HEK293 (cell line): ENCODE results near the gene ABHD14A.

Source experiments
- CTCF ChIA-PET: fragments of 350-600 bp; formaldehyde crosslinking; extraction: SDS; loops from one replicate; lab custom pipeline; 2021; ENCODE audit warnings: antibody characterized with exemption; lab: Yijun Ruan, JAX
- POLR2A ChIA-PET: fragments of 300-600 bp; formaldehyde crosslinking; extraction: SDS; loops from one replicate; lab custom pipeline; 2020; ENCODE audit warnings: antibody characterized with exemption, inconsistent platforms; lab: Yijun Ruan, JAX
- H3K27ac ChIP-seq: fragments of 200-500 bp; sonication (Bioruptor generic); 2 replicates; pipeline ENCODE4 v1.5.1; 2014; ENCODE audit warnings: low read depth, low read length, control low read depth, inconsistent platforms; ENCODE audit errors: extremely low read depth
- H3K36me3 ChIP-seq, 2 experiments: fragments of 200-500 bp in 1 of 2; sonication (Bioruptor generic) in 1 of 2; 1 replicate in 1 of 2; 2 replicates in 1 of 2; pipeline ENCODE4 v1.5.1; 2014 to 2017; ENCODE audit warnings: inconsistent platforms in 2 of 2, low read length in 2 of 2; ENCODE audit not compliant: control insufficient read depth in 2 of 2, insufficient read depth in 1 of 2
- H3K4me1 ChIP-seq: fragments of 200-500 bp; sonication (Bioruptor generic); 2 replicates; pipeline ENCODE4 v1.5.1; 2014; ENCODE audit warnings: mild to moderate bottlenecking, low read length, inconsistent platforms; ENCODE audit not compliant: control insufficient read depth, insufficient read depth
- H3K4me3 ChIP-seq: 2 replicates; pipeline ENCODE4 v1.5.1; 2011; ENCODE audit warnings: low read depth, mild to moderate bottlenecking, control low read depth, low read length, moderate library complexity
- H3K9me3 ChIP-seq: fragments of 200-500 bp; sonication (Bioruptor generic); 2 replicates; pipeline ENCODE4 v1.5.1; 2014; ENCODE audit warnings: low read depth, low read length, inconsistent platforms; ENCODE audit not compliant: control insufficient read depth, insufficient read depth
- GFI1B ChIP-seq: fragments of 450-650 bp; formaldehyde crosslinking; IDR thresholded peaks from 2 replicates; pipeline ENCODE4 v1.5.1; 2016; ENCODE audit warnings: missing biosample characterization, missing genetic modification characterization
- PRDM4 ChIP-seq: fragments of 450-650 bp; formaldehyde crosslinking; IDR thresholded peaks from 2 replicates; pipeline ENCODE4 v1.5.1; 2017; ENCODE audit warnings: missing biosample characterization, missing genetic modification characterization
- RBAK ChIP-seq: fragments of 450-650 bp; formaldehyde crosslinking; IDR thresholded peaks from 2 replicates; pipeline ENCODE4 v1.5.1; 2016; ENCODE audit warnings: missing biosample characterization, missing genetic modification characterization
- ZBTB21 ChIP-seq: fragments of 450-650 bp; formaldehyde crosslinking; IDR thresholded peaks from 2 replicates; pipeline ENCODE4 v1.5.1; 2017; ENCODE audit warnings: missing biosample characterization, missing genetic modification characterization
- ZIC2 ChIP-seq: fragments of 450-650 bp; formaldehyde crosslinking; IDR thresholded peaks from 2 replicates; pipeline ENCODE4 v1.5.1; 2016; ENCODE audit warnings: missing biosample characterization, missing genetic modification characterization
- ZNF132 ChIP-seq: fragments of 450-650 bp; formaldehyde crosslinking; IDR thresholded peaks from 2 replicates; pipeline ENCODE4 v1.5.1; 2017; ENCODE audit warnings: missing biosample characterization, missing genetic modification characterization, borderline replicate concordance
- ZNF146 ChIP-seq: fragments of 450-650 bp; formaldehyde crosslinking; IDR thresholded peaks from 2 replicates; pipeline ENCODE4 v1.5.1; 2016; ENCODE audit warnings: missing biosample characterization, missing genetic modification characterization
- ZNF148 ChIP-seq: fragments of 450-650 bp; formaldehyde crosslinking; IDR thresholded peaks from 2 replicates; pipeline ENCODE4 v1.5.0; 2017; ENCODE audit warnings: missing biosample characterization, missing genetic modification characterization, borderline replicate concordance
- ZNF335 ChIP-seq: fragments of 450-650 bp; formaldehyde crosslinking; conservative IDR thresholded peaks from 2 replicates; pipeline ENCODE4 v1.5.1; 2016; ENCODE audit warnings: missing biosample characterization, missing genetic modification characterization
- ZNF37A ChIP-seq: fragments of 450-650 bp; IDR thresholded peaks from 2 replicates; pipeline ENCODE4 v1.5.1; 2018; ENCODE audit warnings: missing biosample characterization, missing genetic modification characterization
- ZNF423 ChIP-seq: fragments of 450-650 bp; formaldehyde crosslinking; IDR thresholded peaks from 2 replicates; pipeline ENCODE4 v1.5.1; 2016; ENCODE audit warnings: missing biosample characterization, missing genetic modification characterization
- ZNF544 ChIP-seq: fragments of 450-650 bp; formaldehyde crosslinking; IDR thresholded peaks from 2 replicates; pipeline ENCODE4 v1.5.0; 2017; ENCODE audit warnings: missing biosample characterization, missing genetic modification characterization
- ZNF548 ChIP-seq: fragments of 450-650 bp; formaldehyde crosslinking; IDR thresholded peaks from 2 replicates; pipeline ENCODE4 v1.5.1; 2016; ENCODE audit warnings: missing biosample characterization, missing genetic modification characterization
- ZNF654 ChIP-seq: fragments of 450-650 bp; formaldehyde crosslinking; IDR thresholded peaks from 2 replicates; pipeline ENCODE4 v1.5.1; 2016; ENCODE audit warnings: low read depth, missing biosample characterization, missing genetic modification characterization
- ZNF677 ChIP-seq: fragments of 450-650 bp; IDR thresholded peaks from 2 replicates; pipeline ENCODE4 v1.5.0; 2018; ENCODE audit warnings: missing biosample characterization, mild to moderate bottlenecking, missing genetic modification characterization, moderate library complexity
- ZNF843 ChIP-seq: fragments of 450-650 bp; formaldehyde crosslinking; IDR thresholded peaks from 2 replicates; pipeline ENCODE4 v1.5.1; 2016; ENCODE audit warnings: missing biosample characterization, missing genetic modification characterization
- TF ChIP-seq, protein P1 (sequence below): fragments of 450-650 bp; formaldehyde crosslinking; IDR thresholded peaks from 2 replicates; pipeline ENCODE4 v1.5.1; 2017; ENCODE audit warnings: missing biosample characterization, missing genetic modification characterization
- TF ChIP-seq, protein P2 (sequence below): fragments of 450-650 bp; formaldehyde crosslinking; IDR thresholded peaks from 2 replicates; pipeline ENCODE4 v1.5.1; 2016; ENCODE audit warnings: missing biosample characterization, missing genetic modification characterization, borderline replicate concordance

Gene ABHD14A

GRCh38 chr3:51974963-51975851, at the start of gene ABHD14A (continued):
- TF ChIP-seq PRDM4 (tag by site-specific recombination) (no peak), ZNF843 (tag by site-specific recombination) (no peak), GFI1B (tag by site-specific recombination) (no peak), ZNF654 (tag by site-specific recombination) (no peak), ZNF548 (tag by site-specific recombination) (no peak)
- TF ChIP-seq, protein P1, sequence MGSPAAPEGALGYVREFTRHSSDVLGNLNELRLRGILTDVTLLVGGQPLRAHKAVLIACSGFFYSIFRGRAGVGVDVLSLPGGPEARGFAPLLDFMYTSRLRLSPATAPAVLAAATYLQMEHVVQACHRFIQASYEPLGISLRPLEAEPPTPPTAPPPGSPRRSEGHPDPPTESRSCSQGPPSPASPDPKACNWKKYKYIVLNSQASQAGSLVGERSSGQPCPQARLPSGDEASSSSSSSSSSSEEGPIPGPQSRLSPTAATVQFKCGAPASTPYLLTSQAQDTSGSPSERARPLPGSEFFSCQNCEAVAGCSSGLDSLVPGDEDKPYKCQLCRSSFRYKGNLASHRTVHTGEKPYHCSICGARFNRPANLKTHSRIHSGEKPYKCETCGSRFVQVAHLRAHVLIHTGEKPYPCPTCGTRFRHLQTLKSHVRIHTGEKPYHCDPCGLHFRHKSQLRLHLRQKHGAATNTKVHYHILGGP (tag by site-specific recombination): no peak

DNA sequence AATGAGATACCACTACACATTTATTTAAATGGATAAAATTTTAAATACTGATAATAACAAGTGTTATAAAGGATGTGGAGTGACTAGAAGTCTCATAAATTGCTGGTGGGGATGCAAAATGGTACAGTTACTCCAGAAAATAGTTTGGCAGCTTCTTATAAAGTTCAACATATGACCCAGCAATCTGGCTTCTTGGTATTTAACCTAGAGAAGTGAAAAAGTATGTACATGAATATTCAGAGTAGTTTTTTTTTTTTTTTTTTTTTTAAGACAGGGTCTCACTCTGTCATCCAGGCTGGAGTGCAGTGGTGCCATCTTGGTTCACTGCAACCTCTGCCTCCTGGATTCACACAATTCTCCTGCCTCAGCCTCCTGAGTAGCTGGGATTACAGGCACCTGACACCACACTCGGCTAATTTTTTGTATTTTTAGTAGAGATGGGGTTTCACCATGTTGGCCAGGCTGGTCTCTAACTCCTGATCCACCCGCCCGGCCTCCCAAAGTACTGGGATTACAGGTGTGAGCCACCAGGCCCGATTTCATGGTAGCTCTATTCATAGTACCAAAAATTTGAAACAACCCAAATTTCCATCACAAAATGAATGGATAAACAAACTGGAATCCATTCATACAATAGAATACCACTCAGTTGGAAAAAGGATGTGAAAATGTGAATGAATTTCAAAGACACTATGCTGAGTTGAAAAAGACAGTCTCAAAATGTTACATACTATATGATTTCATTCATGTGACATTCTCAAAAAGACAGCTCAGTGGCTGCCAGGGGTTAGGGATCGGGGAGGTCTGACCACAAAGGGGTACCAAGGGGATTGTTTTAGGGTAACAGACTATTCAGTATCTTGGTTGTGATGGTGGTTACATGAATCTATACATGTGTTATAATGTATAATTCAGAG, 47.5 kb upstream of the ABHD14A start:
- H3K36me3 ChIP-seq: no peaks in the 10 kb centered on the region
- no peak overlapping the region for H3K27ac ChIP-seq
- TF ChIP-seq ZNF37A (tag by site-specific recombination) (no peak), ZNF544 (tag by site-specific recombination) (no peak)
- CTCF ChIA-PET: interaction anchor here (0.7 kb wide), 2 partner anchors 10 to 14 kb away, joined by 3 to 6 read pairs; partner anchors contain the start of gene RRP9
- no peaks in the 10 kb centered on the region for H3K9me3 ChIP-seq
- POLR2A ChIA-PET: interaction anchor here (0.7 kb wide), 1 partner anchor 586 kb away, joined by 6 read pairs; no protein-coding TSS in a partner anchor
- no peaks in the 10 kb centered on the region for H3K4me1 ChIP-seq
- H3K4me3 ChIP-seq: no peak overlapping the region

GRCh38 chr3:51928438-51928837, 46.4 kb upstream of the ABHD14A start:
- Histone ChIP-seq H3K4me3 (no peak overlapping the region), H3K4me1 (no peaks in the 10 kb centered on the region), H3K27ac (no peak overlapping the region), H3K36me3 (peaks cover 0 to 7% of the 10 kb centered on the region in 2 experiments; a peak in 1 of 3 replicates), H3K9me3 (no peaks in the 10 kb centered on the region)
- ChIA-PET POLR2A (interaction anchor here (0.7 kb wide), 1 partner anchor 226 kb away, joined by 5 read pairs; no protein-coding TSS in a partner anchor), CTCF (no interaction called here)
- TF ChIP-seq ZNF335 (tag by site-specific recombination): no peak
- TF ChIP-seq ZIC2 (tag by site-specific recombination): no peak
- TF ChIP-seq ZNF146 (tag by site-specific recombination): no peak
- no peak for TF ChIP-seq ZNF132 (tag by site-specific recombination)
- no peak for TF ChIP-seq ZNF148
- TF ChIP-seq ZNF423 (tag by site-specific recombination): no peak
- no peak for TF ChIP-seq RBAK (tag by site-specific recombination)
- TF ChIP-seq ZNF677 (tag by site-specific recombination): no peak
- TF ChIP-seq ZBTB21 (tag by site-specific recombination): no peak
- TF ChIP-seq, protein P2, sequence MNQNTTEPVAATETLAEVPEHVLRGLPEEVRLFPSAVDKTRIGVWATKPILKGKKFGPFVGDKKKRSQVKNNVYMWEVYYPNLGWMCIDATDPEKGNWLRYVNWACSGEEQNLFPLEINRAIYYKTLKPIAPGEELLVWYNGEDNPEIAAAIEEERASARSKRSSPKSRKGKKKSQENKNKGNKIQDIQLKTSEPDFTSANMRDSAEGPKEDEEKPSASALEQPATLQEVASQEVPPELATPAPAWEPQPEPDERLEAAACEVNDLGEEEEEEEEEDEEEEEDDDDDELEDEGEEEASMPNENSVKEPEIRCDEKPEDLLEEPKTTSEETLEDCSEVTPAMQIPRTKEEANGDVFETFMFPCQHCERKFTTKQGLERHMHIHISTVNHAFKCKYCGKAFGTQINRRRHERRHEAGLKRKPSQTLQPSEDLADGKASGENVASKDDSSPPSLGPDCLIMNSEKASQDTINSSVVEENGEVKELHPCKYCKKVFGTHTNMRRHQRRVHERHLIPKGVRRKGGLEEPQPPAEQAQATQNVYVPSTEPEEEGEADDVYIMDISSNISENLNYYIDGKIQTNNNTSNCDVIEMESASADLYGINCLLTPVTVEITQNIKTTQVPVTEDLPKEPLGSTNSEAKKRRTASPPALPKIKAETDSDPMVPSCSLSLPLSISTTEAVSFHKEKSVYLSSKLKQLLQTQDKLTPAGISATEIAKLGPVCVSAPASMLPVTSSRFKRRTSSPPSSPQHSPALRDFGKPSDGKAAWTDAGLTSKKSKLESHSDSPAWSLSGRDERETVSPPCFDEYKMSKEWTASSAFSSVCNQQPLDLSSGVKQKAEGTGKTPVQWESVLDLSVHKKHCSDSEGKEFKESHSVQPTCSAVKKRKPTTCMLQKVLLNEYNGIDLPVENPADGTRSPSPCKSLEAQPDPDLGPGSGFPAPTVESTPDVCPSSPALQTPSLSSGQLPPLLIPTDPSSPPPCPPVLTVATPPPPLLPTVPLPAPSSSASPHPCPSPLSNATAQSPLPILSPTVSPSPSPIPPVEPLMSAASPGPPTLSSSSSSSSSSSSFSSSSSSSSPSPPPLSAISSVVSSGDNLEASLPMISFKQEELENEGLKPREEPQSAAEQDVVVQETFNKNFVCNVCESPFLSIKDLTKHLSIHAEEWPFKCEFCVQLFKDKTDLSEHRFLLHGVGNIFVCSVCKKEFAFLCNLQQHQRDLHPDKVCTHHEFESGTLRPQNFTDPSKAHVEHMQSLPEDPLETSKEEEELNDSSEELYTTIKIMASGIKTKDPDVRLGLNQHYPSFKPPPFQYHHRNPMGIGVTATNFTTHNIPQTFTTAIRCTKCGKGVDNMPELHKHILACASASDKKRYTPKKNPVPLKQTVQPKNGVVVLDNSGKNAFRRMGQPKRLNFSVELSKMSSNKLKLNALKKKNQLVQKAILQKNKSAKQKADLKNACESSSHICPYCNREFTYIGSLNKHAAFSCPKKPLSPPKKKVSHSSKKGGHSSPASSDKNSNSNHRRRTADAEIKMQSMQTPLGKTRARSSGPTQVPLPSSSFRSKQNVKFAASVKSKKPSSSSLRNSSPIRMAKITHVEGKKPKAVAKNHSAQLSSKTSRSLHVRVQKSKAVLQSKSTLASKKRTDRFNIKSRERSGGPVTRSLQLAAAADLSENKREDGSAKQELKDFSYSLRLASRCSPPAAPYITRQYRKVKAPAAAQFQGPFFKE (tag by site-specific recombination): no peak
